Measurements from ENCODE around the gene ZNF83.

Gene ZNF83

GRCh38 chr19:52566121-52566520 lies 72.0 kb downstream of the ZNF83 start:
- DNase-seq, result no peak

Measured in OCI-M1 (cell line).